ENCODE measurements around the gene CELF2. TPM values are rescaled to one million over a fixed set of nuclear protein-coding genes. Genes with fewer than 3 reads are reported as not detected.

CELF2 gene
- total RNA-seq, 1 experiment from 2014 or later, result not detected

GRCh38 chr10:11045995-11046775, 28.5 kb downstream of the CELF2 start:
- Histone ChIP-seq H3K9me3 (ENCODE audit: low read depth, low read length, poor library complexity, severe bottlenecking) (no peaks in the 10 kb centered on the region), H3K4me3 (ENCODE audit: low read depth, low read length, poor library complexity, severe bottlenecking) (no peak overlapping the region), H3K4me1 (ENCODE audit: insufficient read depth, low read length, poor library complexity, severe bottlenecking) (no peaks in the 10 kb centered on the region), H3K27ac (ENCODE audit: low read depth, low read length, poor library complexity, severe bottlenecking) (no peak overlapping the region), H3K27me3 (replicated peaks; ENCODE audit: insufficient read depth, low read depth, low read length, poor library complexity) (peaks cover 57% of the 10 kb centered on the region), H3K36me3 (ENCODE audit: insufficient read depth, low read length, poor library complexity, severe bottlenecking) (no peaks in the 10 kb centered on the region)
- peak; percentile 17 for TF ChIP-seq EZH2 (IDR thresholded peaks at IDR 0.05; ENCODE audit: borderline replicate concordance, low read depth, low read length, poor library complexity, severe bottlenecking)
- TF ChIP-seq, protein P1, sequence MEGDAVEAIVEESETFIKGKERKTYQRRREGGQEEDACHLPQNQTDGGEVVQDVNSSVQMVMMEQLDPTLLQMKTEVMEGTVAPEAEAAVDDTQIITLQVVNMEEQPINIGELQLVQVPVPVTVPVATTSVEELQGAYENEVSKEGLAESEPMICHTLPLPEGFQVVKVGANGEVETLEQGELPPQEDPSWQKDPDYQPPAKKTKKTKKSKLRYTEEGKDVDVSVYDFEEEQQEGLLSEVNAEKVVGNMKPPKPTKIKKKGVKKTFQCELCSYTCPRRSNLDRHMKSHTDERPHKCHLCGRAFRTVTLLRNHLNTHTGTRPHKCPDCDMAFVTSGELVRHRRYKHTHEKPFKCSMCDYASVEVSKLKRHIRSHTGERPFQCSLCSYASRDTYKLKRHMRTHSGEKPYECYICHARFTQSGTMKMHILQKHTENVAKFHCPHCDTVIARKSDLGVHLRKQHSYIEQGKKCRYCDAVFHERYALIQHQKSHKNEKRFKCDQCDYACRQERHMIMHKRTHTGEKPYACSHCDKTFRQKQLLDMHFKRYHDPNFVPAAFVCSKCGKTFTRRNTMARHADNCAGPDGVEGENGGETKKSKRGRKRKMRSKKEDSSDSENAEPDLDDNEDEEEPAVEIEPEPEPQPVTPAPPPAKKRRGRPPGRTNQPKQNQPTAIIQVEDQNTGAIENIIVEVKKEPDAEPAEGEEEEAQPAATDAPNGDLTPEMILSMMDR (conservative IDR thresholded peaks at IDR 0.05; ENCODE audit: low read depth, low read length), result no peak
- no TSS peak for BruUV-seq (replicated peaks)
- ChIA-PET CTCF (no interaction called here), POLR2A (ENCODE audit: low non-redundant PET) (no interaction called here)
- DNase-seq (ENCODE audit: low spot score), result no peak
- intact Hi-C loops (cut with micrococcal nuclease; ENCODE audit: unreplicated experiment), result no loop called here

GRCh38 chr10:11046776-11047160, 29.1 kb downstream of the CELF2 start:
- intact Hi-C loops (cut with micrococcal nuclease; ENCODE audit: unreplicated experiment), result no loop called here

DNA sequence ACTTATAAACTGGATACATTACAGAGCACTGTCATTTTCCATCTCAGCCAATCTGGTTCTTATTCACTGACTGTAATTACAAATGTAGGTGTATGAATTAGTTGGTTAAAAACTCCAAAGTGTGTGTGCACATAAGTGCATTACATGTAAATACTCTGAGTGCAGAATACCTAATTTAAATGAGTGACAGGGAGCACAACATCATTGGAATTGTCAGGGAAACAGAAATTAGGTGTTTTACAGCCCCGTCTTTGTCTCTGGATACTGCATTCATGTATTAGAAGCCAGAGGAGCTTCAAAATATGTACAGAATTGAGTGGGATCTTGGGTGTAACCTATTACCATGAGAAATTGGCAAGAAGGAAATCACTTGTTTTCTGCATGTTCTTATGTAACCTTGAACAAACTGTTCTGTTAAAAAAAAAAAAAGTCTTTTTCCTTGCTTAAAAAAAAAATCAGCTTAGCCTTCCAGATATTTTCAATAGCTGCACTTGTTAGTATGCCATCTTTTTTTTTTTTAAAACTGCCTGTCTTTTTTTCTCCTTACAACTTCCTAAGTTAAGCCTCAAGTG, 31.1 kb downstream of the CELF2 start:
- Histone ChIP-seq H3K4me1 (ENCODE audit: insufficient read depth, low read length, poor library complexity, severe bottlenecking) (no peaks in the 10 kb centered on the region), H3K27me3 (replicated peaks; ENCODE audit: insufficient read depth, low read depth, low read length, poor library complexity) (peaks cover 56% of the 10 kb centered on the region), H3K36me3 (ENCODE audit: insufficient read depth, low read length, poor library complexity, severe bottlenecking) (no peaks in the 10 kb centered on the region), H3K9me3 (ENCODE audit: low read depth, low read length, poor library complexity, severe bottlenecking) (no peaks in the 10 kb centered on the region), H3K27ac (ENCODE audit: low read depth, low read length, poor library complexity, severe bottlenecking) (no peak overlapping the region), H3K4me3 (ENCODE audit: low read depth, low read length, poor library complexity, severe bottlenecking) (no peak overlapping the region)
- ChIA-PET CTCF (no interaction called here), POLR2A (ENCODE audit: low non-redundant PET) (no interaction called here)
- intact Hi-C loops (cut with micrococcal nuclease; ENCODE audit: unreplicated experiment), result no loop called here
- TF ChIP-seq, protein P1 (conservative IDR thresholded peaks at IDR 0.05; ENCODE audit: low read depth, low read length), result no peak
- TF ChIP-seq EZH2 (IDR thresholded peaks at IDR 0.05; ENCODE audit: borderline replicate concordance, low read depth, low read length, poor library complexity, severe bottlenecking), result no peak
- DNase-seq (ENCODE audit: low spot score), result no peak
- BruUV-seq (replicated peaks), result no TSS peak

More at GRCh38 chr10:11046776-11047160, 29.1 kb downstream of the CELF2 start:
- no peaks in the 10 kb centered on the region for H3K4me1 ChIP-seq (ENCODE audit: insufficient read depth, low read length, poor library complexity, severe bottlenecking)
- BruUV-seq (replicated peaks), result no TSS peak
- ChIA-PET CTCF (no interaction called here), POLR2A (ENCODE audit: low non-redundant PET) (no interaction called here)
- H3K4me3 ChIP-seq (ENCODE audit: low read depth, low read length, poor library complexity, severe bottlenecking), result no peak overlapping the region
- peaks cover 57% of the 10 kb centered on the region for H3K27me3 ChIP-seq (replicated peaks; ENCODE audit: insufficient read depth, low read depth, low read length, poor library complexity)
- H3K36me3 ChIP-seq (ENCODE audit: insufficient read depth, low read length, poor library complexity, severe bottlenecking), result no peaks in the 10 kb centered on the region
- no peaks in the 10 kb centered on the region for H3K9me3 ChIP-seq (ENCODE audit: low read depth, low read length, poor library complexity, severe bottlenecking)
- H3K27ac ChIP-seq (ENCODE audit: low read depth, low read length, poor library complexity, severe bottlenecking), result no peak overlapping the region
- TF ChIP-seq EZH2 (IDR thresholded peaks at IDR 0.05; ENCODE audit: borderline replicate concordance, low read depth, low read length, poor library complexity, severe bottlenecking), result no peak
- TF ChIP-seq, protein P1 (conservative IDR thresholded peaks at IDR 0.05; ENCODE audit: low read depth, low read length), result no peak
- DNase-seq (ENCODE audit: low spot score), result no peak
